HTERT RPE-1 (cell line): ENCODE measurements around the gene SCNN1B.
"Not testable (repeated sequence)": the region's sequence is repeated elsewhere in the genome, so short reads cannot be mapped to it uniquely, and the experiment has no call there.

Experiments
- in situ Hi-C: fragments of 300-500 bp; cut with MboI; formaldehyde crosslinking; loops from 4 replicates; pipeline ENCODE4 v1.14.3; 2020; ENCODE audit warnings: low sequenced_read_pairs

SCNN1B gene

DNA sequence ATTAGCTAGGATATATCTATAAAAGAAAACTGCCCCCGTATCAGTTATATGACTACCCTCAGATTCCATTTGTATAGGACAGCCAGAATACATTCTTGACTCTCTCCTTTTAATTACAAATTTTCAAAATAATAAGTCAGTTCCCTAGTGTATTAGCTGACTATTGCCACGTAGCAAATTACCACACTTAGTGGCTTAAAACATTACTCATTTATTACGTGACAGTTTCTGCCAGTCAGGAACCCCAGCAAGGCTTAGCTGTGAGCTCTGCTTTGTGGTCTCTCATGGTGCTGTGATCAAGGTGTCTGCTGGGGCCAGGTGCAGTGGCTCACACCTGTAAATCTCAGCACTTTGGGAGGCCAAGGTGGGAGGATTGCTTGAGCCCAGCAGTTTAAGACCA, 13.9 kb upstream of the SCNN1B start:
- in situ Hi-C loops, result no loop called here

- in situ Hi-C loops, result no loop called here
These were observed 13.2 kb upstream of the SCNN1B start for GRCh38 chr16:23288726-23289512.

- in situ Hi-C loops, result no loop called here
These were observed 11.7 kb upstream of the SCNN1B start for GRCh38 chr16:23290189-23291062.

DNA sequence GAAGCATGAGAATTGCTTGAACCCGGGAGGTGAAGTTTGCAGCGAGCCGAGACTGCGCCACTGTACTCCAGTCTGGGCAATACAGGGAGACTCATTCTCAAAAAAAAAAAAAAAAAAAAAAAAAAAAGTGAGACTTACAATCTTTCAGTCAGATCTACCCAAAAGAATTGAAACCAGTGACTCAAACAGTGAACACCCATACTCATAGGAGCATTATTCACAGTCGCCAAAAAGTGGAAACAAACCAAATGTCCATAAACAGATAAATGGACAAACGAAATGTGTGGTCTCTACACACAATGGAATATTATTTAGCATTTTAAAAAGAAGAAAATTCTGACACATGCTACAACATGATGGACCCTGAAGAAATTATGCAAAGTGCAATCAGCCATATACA, 9.1 kb upstream of the SCNN1B start:
- in situ Hi-C loops, result no loop called here

DNA sequence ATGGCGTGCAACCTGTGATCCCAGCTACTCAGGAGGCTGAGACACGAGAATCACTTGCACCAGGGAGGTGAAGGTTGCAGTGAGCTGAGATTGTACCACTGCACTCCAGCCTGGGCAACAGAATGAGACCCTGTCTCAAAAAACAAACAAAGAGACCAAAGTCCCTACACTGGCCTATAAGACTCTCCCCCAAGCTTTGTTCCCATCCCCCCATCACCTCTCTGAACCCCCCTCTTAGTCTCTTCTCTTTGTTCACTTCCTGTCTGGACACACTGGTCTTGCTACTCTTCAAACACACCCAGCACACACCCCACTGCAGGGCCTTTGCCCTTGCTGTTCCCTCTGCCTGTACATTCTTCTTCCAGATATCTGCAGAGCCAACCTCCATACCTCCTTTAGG, 7.8 kb upstream of the SCNN1B start:
- in situ Hi-C loops, result no loop called here

GRCh38 chr16:23296994-23297393, 5.1 kb upstream of the SCNN1B start:
- in situ Hi-C loops, result no loop called here

DNA sequence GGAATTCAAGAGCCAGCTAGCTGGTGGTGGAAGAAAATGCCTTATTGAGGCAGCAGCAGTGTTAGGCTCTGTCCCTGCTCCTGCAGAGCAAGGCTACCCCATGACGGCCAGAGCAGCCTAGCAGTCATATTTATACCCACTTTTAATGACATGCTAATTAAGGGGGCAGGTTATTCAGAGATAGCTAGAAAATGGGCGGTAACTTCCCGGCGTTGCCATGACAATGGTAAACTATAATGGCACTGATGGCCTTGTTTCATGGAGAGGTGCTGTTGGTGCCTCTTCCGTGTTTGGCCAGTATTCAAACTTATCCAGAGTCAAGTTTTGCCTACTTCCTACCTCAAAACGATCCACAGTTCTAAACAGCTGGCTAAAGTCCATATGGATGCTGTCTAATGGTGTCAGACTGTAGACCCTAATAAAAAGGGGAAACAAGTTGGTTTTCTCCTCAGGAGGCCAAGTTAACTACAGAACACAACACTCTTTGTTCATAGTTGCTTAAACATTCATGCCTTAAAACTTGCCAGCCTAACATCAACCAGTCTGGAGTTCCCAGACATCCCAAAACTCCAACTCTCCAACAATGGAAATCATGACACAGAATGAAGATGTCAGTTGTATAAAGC, 3.7 kb upstream of the SCNN1B start:
- in situ Hi-C loops, result no loop called here

DNA sequence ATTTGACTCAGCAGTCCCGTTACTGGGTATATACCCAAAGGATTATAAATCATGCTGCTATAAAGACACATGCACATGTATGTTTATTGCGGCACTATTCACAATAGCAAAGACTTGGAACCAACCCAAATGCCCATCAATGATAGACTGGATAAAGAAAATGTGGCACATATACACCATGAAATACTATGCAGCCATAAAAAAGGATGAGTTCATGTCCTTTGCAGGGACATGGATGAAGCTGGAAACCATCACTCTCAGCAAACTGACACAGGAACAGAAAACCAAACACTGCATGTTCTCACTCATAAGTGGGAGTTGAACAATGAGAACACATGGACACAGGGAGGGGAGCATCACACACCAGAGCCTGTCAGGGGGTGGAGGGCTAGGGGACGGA, 2.3 kb upstream of the SCNN1B start:
- in situ Hi-C loops, result not testable (repeated sequence)

GRCh38 chr16:23301251-23302044, 654 bp upstream of the SCNN1B start:
- in situ Hi-C loops, result no loop called here

GRCh38 chr16:23303685-23304084, 1.6 kb downstream of the SCNN1B start:
- in situ Hi-C loops, result no loop called here

DNA sequence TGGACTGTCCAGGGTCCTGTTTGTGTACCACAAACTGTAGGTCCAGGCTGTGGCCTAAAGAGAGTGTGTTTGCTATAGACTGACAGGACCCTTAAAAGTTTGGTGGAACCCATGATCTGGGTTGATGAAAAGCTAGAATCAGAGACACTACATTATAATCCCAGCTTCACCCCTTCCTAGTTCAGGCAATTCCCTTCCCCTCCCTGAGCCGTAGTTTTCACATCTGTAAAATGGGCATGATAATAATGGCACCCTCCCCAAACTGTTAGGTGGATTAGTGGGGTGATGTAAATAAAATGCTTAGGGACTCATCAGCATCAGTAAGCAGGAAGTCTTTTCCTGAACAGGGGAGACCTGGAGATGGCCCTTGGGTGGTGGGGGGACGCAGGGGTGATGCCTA, 2.5 kb downstream of the SCNN1B start:
- in situ Hi-C loops, result no loop called here

DNA sequence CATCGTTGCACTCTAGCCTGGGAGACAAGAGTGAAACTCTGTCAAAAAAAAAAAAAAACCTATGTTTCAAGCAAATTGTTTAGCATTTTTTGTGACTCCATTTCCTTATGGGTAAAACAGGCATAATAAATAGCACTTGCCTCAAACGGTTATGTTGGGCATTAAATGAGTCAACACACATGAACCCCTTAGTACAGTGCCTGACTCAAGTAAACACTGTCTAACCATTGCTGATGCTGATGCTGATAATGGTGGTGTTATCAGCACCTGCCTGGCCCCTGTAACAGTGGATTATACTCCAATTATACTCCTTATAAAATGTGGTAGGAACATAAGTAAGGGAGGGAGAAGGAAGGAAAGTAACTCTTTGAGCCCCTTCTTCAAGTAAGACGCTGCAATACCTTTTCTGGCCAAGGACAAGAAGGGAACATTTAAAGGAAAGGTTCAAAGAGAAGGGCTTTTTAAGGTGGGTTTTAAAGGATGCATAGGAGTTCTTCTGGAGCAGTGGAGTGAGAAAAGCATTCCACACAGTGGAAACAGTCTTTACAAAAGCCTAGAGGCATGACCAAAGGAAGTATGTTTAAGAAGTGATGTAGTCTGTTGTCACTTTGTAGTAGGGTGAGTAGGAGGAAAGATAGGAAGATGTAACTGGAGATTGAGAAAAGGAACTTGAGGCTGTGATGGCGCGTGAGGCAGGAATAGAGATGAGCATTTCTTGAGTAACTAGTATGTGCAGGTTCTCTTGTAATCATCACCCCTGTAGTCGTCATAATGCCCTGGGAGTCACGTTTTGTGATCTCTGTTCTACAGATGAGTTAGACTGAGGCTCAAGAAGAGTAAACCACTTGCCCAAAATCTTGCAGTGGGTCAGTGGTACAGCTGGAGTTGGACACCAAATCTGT, 4.3 kb downstream of the SCNN1B start:
- in situ Hi-C loops, result no loop called here

- in situ Hi-C loops, result no loop called here
These were observed 8.1 kb downstream of the SCNN1B start for GRCh38 chr16:23310217-23310616.

GRCh38 chr16:23310744-23311143, 8.6 kb downstream of the SCNN1B start:
- in situ Hi-C loops, result no loop called here

GRCh38 chr16:23316232-23316631, 14.1 kb downstream of the SCNN1B start:
- in situ Hi-C loops, result no loop called here

GRCh38 chr16:23316634-23317265, 14.6 kb downstream of the SCNN1B start:
- in situ Hi-C loops, result no loop called here

DNA sequence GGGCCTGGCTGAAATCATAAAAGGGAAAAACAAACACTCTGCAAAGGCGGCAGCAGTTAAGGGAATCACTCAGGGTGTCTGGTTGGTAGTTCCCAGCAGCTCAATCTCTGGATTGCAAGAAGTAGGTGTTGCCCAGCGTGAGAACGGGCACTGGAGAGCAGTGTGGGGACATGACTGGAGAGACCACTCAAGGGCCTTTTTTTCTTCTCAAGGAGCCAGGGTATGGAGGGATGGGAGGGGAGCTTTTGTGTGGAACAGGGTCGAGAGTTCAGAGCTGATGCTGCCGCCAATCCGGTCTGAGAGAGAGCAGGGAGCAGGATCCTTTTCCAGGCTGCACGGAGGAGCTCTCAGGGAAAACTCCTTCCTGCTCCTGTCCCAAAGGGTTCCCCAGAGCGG, 15.2 kb downstream of the SCNN1B start:
- in situ Hi-C loops, result no loop called here

- in situ Hi-C loops, result no loop called here
These were observed 15.6 kb downstream of the SCNN1B start for GRCh38 chr16:23317751-23318150.

DNA sequence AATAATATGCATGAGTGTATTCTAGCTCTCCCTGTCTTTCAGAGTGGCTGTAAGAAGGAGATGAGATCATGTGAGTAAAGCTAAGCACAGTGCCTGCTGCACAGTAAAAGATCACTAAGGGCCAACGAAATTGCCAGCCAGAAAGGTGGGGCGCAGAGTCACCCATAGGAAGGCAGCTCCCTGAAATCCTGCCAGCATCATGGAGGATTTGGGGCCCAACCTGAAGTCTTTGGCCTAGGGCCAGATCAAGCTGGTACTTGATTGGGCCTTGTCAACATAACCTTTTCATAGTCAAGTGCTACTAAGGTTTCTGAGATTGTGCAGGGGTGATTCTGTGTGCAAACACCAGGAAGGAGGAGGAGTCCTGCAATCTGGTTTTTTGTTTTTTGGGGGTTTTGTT, 16.5 kb downstream of the SCNN1B start:
- in situ Hi-C loops, result no loop called here
